AG04449 (cell line): ENCODE results near the gene ADAMTS17.

Experiments
- CTCF ChIA-PET: fragments of 350-600 bp; formaldehyde crosslinking; extraction: SDS; loops from one replicate; lab custom pipeline; 2021; ENCODE audit warnings: antibody characterized with exemption; lab: Yijun Ruan, JAX
- POLR2A ChIA-PET: fragments of 400-600, 350-600 bp; formaldehyde crosslinking; extraction: SDS; loops from one replicate; lab custom pipeline; 2020; ENCODE audit warnings: antibody characterized with exemption, inconsistent platforms; lab: Yijun Ruan, JAX
- DNase-seq: peaks from one replicate; pipeline ENCODE4 v3.0.0-alpha.2; 2010; ENCODE audit warnings: low read depth, low spot score
- H3K4me3 ChIP-seq: 2 replicates; pipeline ENCODE4 v1.5.1; 2011; ENCODE audit warnings: low read depth, mild to moderate bottlenecking, control low read depth, low read length
- CTCF ChIP-seq: IDR thresholded peaks from one replicate; pipeline ENCODE4 v1.5.1; 2011; ENCODE audit warnings: mild to moderate bottlenecking, moderate library complexity, low read length, control low read depth, inconsistent platforms; ENCODE audit not compliant: insufficient read depth; ENCODE audit errors: missing control alignments

Gene ADAMTS17

GRCh38 chr15:100112636-100113305, 229.0 kb downstream of the ADAMTS17 start:
- H3K4me3 ChIP-seq, result no peak overlapping the region
- ChIA-PET POLR2A (interaction anchor here (0.8 kb wide), 1 partner anchor 19 kb away, joined by 3 read pairs; no protein-coding TSS in a partner anchor), CTCF (no interaction called here)
- TF ChIP-seq CTCF, result no peak
- no peak for DNase-seq

GRCh38 chr15:100112061-100112420, 229.7 kb downstream of the ADAMTS17 start:
- ChIA-PET POLR2A (no interaction called here), CTCF (interaction anchor here (1.3 kb wide), 1 partner anchor 20 kb away, joined by 4 read pairs; no protein-coding TSS in a partner anchor)
- no peak for DNase-seq
- TF ChIP-seq CTCF, result no peak
- no peak overlapping the region for H3K4me3 ChIP-seq

GRCh38 chr15:100111125-100112060, 230.4 kb downstream of the ADAMTS17 start:
- TF ChIP-seq CTCF, result no peak
- ChIA-PET CTCF (interaction anchor here (1.3 kb wide), 1 partner anchor 21 kb away, joined by 4 read pairs; no protein-coding TSS in a partner anchor), POLR2A (no interaction called here)
- H3K4me3 ChIP-seq, result no peak overlapping the region
- DNase-seq, result no peak

GRCh38 chr15:100109486-100110035, 232.2 kb downstream of the ADAMTS17 start:
- ChIA-PET CTCF (interaction anchor here (0.6 kb wide), 1 partner anchor 464 kb away, joined by 4 read pairs; no protein-coding TSS in a partner anchor), POLR2A (no interaction called here)
- no peak overlapping the region for H3K4me3 ChIP-seq
- no peak for DNase-seq
- no peak for TF ChIP-seq CTCF

- no peak for DNase-seq
- ChIA-PET CTCF (no interaction called here), POLR2A (no interaction called here)
- H3K4me3 ChIP-seq, result no peak overlapping the region
- TF ChIP-seq CTCF, result no peak
Measured at GRCh38 chr15:100108846-100109245, 232.9 kb downstream of the ADAMTS17 start.

GRCh38 chr15:100108346-100108745, 233.4 kb downstream of the ADAMTS17 start:
- ChIA-PET CTCF (no interaction called here), POLR2A (no interaction called here)
- no peak for TF ChIP-seq CTCF
- DNase-seq, result no peak
- H3K4me3 ChIP-seq, result no peak overlapping the region
